PC-9 (cell line): ENCODE results near the gene PDE11A. TPM values are rescaled to one million over a fixed set of nuclear protein-coding genes. Genes with fewer than 3 reads are reported as not detected.

Experiments
- BruUV-seq: library from RNA; stranded (reverse); fragments of 400-500 nt; replicated peaks from 2 replicates; lab custom pipeline; 2021; lab: Mats Ljungman, UMichigan
- CTCF ChIA-PET: fragments of 300-600 bp; sonication (Branson Sonifier 250); formaldehyde crosslinking; loops from one replicate; lab custom pipeline; 2022; ENCODE audit warnings: antibody characterized with exemption; lab: Charles Lee
- POLR2A ChIA-PET: fragments of 300-600 bp; sonication (Branson Sonifier 250); formaldehyde crosslinking; loops from one replicate; lab custom pipeline; 2022; ENCODE audit warnings: antibody characterized with exemption; ENCODE audit not compliant: unreplicated experiment; lab: Charles Lee
- DNase-seq, 2 experiments: peaks; one replicate each; pipeline versions ENCODE4 v3.0.0 to v3.0.0-alpha.2; 2015 to 2022; ENCODE audit warnings: mixed read lengths in 1 of 2
- H2AFZ ChIP-seq: fragments of 200-600 bp; sonication (generic); 2 replicates; pipeline ENCODE4 v1.8.1; 2017; ENCODE audit warnings: antibody characterized with exemption
- H3F3A ChIP-seq: fragments of 200-600 bp; sonication (generic); 2 replicates; pipeline ENCODE4 v1.8.1; 2017; ENCODE audit warnings: antibody characterized with exemption, mild to moderate bottlenecking, low read depth; ENCODE audit not compliant: insufficient read depth
- H3K27ac ChIP-seq: fragments of 200-600 bp; sonication (generic); 2 replicates; pipeline ENCODE4 v1.6.1; 2016; ENCODE audit warnings: mixed run types
- H3K27me3 ChIP-seq: fragments of 200-600 bp; sonication (generic); 2 replicates; pipeline ENCODE4 v1.6.1; 2016; ENCODE audit warnings: low read depth, mixed run types; ENCODE audit not compliant: insufficient read depth
- H3K36me3 ChIP-seq: fragments of 200-600 bp; sonication (generic); 2 replicates; pipeline ENCODE4 v1.6.1; 2016; ENCODE audit warnings: low read depth, mixed run types
- H3K4me1 ChIP-seq: fragments of 200-600 bp; sonication (generic); replicated peaks from 2 replicates; pipeline ENCODE4 v1.6.1; 2016; ENCODE audit warnings: mixed run types; ENCODE audit not compliant: insufficient read depth
- H3K4me2 ChIP-seq: fragments of 200-600 bp; sonication (generic); 2 replicates; pipeline ENCODE4 v1.6.1; 2017; ENCODE audit warnings: mixed run types
- H3K4me3 ChIP-seq: fragments of 200-600 bp; sonication (generic); 2 replicates; pipeline ENCODE4 v1.6.1; 2016; ENCODE audit warnings: mixed run types
- H3K79me2 ChIP-seq: fragments of 200-600 bp; sonication (generic); 2 replicates; pipeline ENCODE4 v1.6.1; 2017; ENCODE audit warnings: low read depth, mixed run types
- H3K9me2 ChIP-seq: fragments of 200-600 bp; sonication (generic); 2 replicates; pipeline ENCODE4 v1.8.1; 2017; ENCODE audit warnings: mild to moderate bottlenecking; ENCODE audit not compliant: insufficient read depth
- H3K9me3 ChIP-seq: fragments of 200-600 bp; sonication (generic); 2 replicates; pipeline ENCODE4 v1.8.1; 2016; ENCODE audit warnings: low read depth; ENCODE audit not compliant: insufficient read depth
- H4K20me1 ChIP-seq: fragments of 200-600 bp; sonication (generic); 2 replicates; pipeline ENCODE4 v1.8.1; 2017; ENCODE audit not compliant: insufficient read depth
- CTCF ChIP-seq: fragments of 200-600 bp; sonication (generic); conservative IDR thresholded peaks from 2 replicates; pipeline ENCODE4 v1.6.1; 2017; ENCODE audit warnings: mixed run types, antibody characterized with exemption, mild to moderate bottlenecking, moderate library complexity
- EZH2 ChIP-seq: fragments of 200-600 bp; sonication (generic); IDR thresholded peaks from 2 replicates; pipeline ENCODE4 v1.8.0; 2017; ENCODE audit warnings: antibody characterized with exemption, low read depth
- intact Hi-C: fragments of 100-400 bp; cut with micrococcal nuclease; formaldehyde crosslinking; loops from one replicate; pipeline ENCODE4 v1.10.0; 2022; ENCODE audit not compliant: unreplicated experiment
- total RNA-seq: library from RNA; stranded (reverse); gene quantifications from 2 replicates; pipeline ENCODE4 v1.2.3, GENCODE V29; 2021

Gene PDE11A
- total RNA-seq, 1 experiment from 2014 or later: 1.4 TPM

- ChIA-PET POLR2A (interaction anchor here (0.6 kb wide), 1 partner anchor 1071 kb away, joined by 7 read pairs; no protein-coding TSS in a partner anchor), CTCF (no interaction called here)
- no peaks in the 10 kb centered on the region for H3K9me2 ChIP-seq
- H3K9me3 ChIP-seq: no peaks in the 10 kb centered on the region
- H3K4me2 ChIP-seq: no peak overlapping the region
- no peaks in the 10 kb centered on the region for H3K36me3 ChIP-seq
- BruUV-seq: no TSS peak
- no peak overlapping the region for H2AFZ ChIP-seq
- H3K27me3 ChIP-seq: no peaks in the 10 kb centered on the region
- H4K20me1 ChIP-seq: no peaks in the 10 kb centered on the region
- no peaks in the 10 kb centered on the region for H3F3A ChIP-seq
- H3K4me1 ChIP-seq: no peaks in the 10 kb centered on the region
- no peak overlapping the region for H3K4me3 ChIP-seq
- H3K27ac ChIP-seq: no peak overlapping the region
- no peaks in the 10 kb centered on the region for H3K79me2 ChIP-seq
- intact Hi-C loops: no loop called here
- TF ChIP-seq CTCF (no peak), EZH2 (no peak)
- no peak for DNase-seq
These were observed 329.7 kb downstream of the PDE11A start for GRCh38 chr2:177742851-177743250.

GRCh38 chr2:177741866-177742265 is 330.7 kb downstream of the PDE11A start:
- Histone ChIP-seq H3K4me2 (no peak overlapping the region), H4K20me1 (no peaks in the 10 kb centered on the region), H3K9me3 (no peaks in the 10 kb centered on the region), H3K4me1 (no peaks in the 10 kb centered on the region), H3K36me3 (no peaks in the 10 kb centered on the region), H3K79me2 (no peaks in the 10 kb centered on the region), H2AFZ (no peak overlapping the region), H3F3A (no peaks in the 10 kb centered on the region), H3K27me3 (no peaks in the 10 kb centered on the region), H3K9me2 (no peaks in the 10 kb centered on the region), H3K27ac (no peak overlapping the region), H3K4me3 (no peak overlapping the region)
- POLR2A ChIA-PET: no interaction called here
- TF ChIP-seq EZH2 (no peak), CTCF (no peak)
- CTCF ChIA-PET: interaction anchor here (0.6 kb wide), 1 partner anchor 17 kb away, joined by 3 read pairs; no protein-coding TSS in a partner anchor
- no peak for DNase-seq
- intact Hi-C loops: no loop called here
- no TSS peak for BruUV-seq

- Histone ChIP-seq H3K9me3 (no peaks in the 10 kb centered on the region), H3F3A (no peaks in the 10 kb centered on the region), H3K79me2 (no peaks in the 10 kb centered on the region), H3K27me3 (no peaks in the 10 kb centered on the region), H3K9me2 (no peaks in the 10 kb centered on the region), H4K20me1 (no peaks in the 10 kb centered on the region), H3K27ac (no peak overlapping the region), H3K4me2 (no peak overlapping the region), H3K4me1 (no peaks in the 10 kb centered on the region), H2AFZ (no peak overlapping the region), H3K4me3 (no peak overlapping the region), H3K36me3 (no peaks in the 10 kb centered on the region)
- ChIA-PET POLR2A (interaction anchor here (0.7 kb wide), 1 partner anchor 171 kb away, joined by 4 read pairs; no protein-coding TSS in a partner anchor), CTCF (no interaction called here)
- no peak for TF ChIP-seq EZH2
- TF ChIP-seq CTCF: no peak
- BruUV-seq: no TSS peak
- no peak for DNase-seq
- intact Hi-C loops: no loop called here
These were observed 331.9 kb downstream of the PDE11A start for GRCh38 chr2:177740700-177741099.
